ENCODE data around the gene ADARB2.

ADARB2 gene

DNA sequence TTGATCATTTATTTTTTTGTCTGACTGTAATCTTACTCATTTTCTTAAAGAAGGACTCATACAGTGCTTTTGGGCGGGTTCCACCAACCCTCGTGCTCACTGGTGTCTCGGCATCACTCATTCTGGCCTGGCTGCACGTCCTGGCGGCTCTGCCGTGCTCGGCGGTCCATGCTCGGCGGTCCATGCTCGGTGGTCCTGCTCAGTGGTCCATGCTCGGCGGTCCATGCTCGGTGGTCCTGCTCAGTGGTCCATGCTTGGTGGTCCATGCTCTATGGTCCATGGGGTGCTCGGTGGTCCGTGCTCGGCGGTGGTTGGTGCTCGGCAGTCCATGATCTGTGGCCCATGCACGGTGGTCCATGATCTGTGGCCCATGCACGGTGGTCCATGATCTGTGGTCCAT, 608.7 kb downstream of the ADARB2 start:
- no peak for DNase-seq (ENCODE audit: low read depth)

DNA sequence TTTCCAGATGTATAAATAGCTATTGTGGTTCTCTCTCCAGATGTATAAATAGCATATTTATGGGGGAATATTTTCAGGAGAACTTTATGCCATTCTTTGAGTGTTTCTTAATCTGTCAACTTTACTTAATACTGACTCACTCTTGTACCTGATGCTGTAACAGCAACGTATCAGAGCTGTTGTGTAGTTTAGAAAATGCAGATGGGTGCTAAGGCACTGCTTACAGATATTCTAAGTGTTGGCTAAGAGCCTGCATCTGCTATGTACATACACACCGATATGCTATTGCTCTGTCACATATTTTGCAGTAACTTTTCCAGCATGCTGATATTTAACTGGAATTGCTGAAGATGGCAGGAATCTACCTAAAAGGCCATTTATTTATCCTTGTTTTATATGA, 609.2 kb downstream of the ADARB2 start:
- DNase-seq (ENCODE audit: low read depth), result no peak

DNA sequence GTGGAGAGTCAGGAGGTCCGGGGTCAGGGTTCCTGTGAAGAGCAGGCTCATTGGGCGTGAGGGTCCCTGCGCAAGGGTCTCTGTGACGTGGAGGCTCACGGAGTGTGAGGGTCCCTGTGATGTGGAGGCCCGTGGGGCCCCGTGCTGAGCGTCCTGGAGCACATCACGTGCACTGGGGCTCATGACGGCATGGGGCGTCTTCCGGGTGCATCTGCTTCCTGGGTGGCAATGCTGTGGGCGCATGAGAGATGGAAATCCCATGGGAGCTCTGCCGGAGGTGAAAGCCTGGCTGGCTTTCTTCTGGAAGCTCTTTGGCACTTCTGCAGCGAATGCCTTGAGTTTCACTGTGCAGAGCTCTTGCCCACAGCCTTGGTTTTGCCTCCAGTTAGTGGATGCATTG, 609.7 kb downstream of the ADARB2 start:
- no peak for DNase-seq (ENCODE audit: low read depth)

Measured in fibroblast of gingiva (primary cell).